ENCODE data around the gene JMJD1C. TPM values are rescaled to one million over a fixed set of nuclear protein-coding genes. Genes with fewer than 3 reads are reported as not detected.

The JMJD1C gene
- total and polyA plus RNA-seq, 10 of the 15 experiments (the other 5 are each of a cell fraction or from before 2014, with no cell fraction given): 31.2 to 83.3 (median 49.5) TPM

DNA sequence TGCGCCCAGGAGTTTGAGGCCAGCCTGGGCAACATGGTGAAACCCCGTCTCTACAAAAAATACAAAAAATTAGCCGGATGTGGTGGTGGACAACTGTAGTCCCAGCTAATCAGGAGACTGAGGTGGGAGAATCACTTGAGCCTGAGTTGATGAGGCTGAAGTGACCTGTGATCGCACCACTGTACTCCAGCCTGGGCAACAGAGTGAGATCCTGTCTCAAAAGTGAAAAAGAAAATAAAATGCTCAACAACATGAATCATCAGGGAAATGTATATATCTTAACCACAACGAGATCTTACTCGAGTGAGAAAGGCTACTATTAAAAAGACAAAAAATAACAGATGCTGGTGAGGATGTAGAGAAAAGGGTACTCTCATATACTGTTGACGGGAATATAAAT lies 72.7 kb downstream of the JMJD1C start:
- WGBS (ENCODE audit: insufficient coverage, insufficient replicate concordance, low lambda C conversion rate, missing lambda C conversion rate): 63% methylated on average over 7 of the region's 7 CpGs
- CTCF ChIA-PET: no interaction called here
- no TSS peak for BruUV-seq (replicated peaks)

More for the DNA sequence above, 72.7 kb downstream of the JMJD1C start:
- in situ Hi-C loops (cut with MboI) (no loop called here), intact Hi-C loops (cut with micrococcal nuclease; ENCODE audit: unreplicated experiment) (no loop called here)
- Histone ChIP-seq H3K9me3 (replicated peaks; ENCODE audit: control insufficient read depth, insufficient read depth, low read length) (peaks cover 4% of the 10 kb centered on the region; the same call in 2 of the 3 replicates), H4K20me1 (ENCODE audit: control insufficient read depth, insufficient read depth) (no peaks in the 10 kb centered on the region), H3K4me2 (ENCODE audit: control insufficient read depth, insufficient read depth) (no peak overlapping the region), H3K27me3 (replicated peaks in 1 of 2; ENCODE audit: control insufficient read depth in 2 of 2, insufficient read depth in 2 of 2, low read length in 1 of 2) (no peaks in the 10 kb centered on the region), H3K27ac (ENCODE audit: control insufficient read depth, insufficient read depth) (no peak overlapping the region), H3K36me3 (ENCODE audit: control insufficient read depth in 2 of 2, insufficient read depth in 2 of 2, low read length in 1 of 2) (no peaks in the 10 kb centered on the region; a peak in 1 of 4 replicates), H3K4me1 (ENCODE audit: control insufficient read depth, insufficient read depth, low read length) (peaks cover 6% of the 10 kb centered on the region; the same call in 1 of the 2 replicates), H3K9ac (ENCODE audit: control insufficient read depth, insufficient read depth, low read length) (no peak overlapping the region), H3K79me2 (ENCODE audit: control insufficient read depth, insufficient read depth, low read length) (peaks cover 25% of the 10 kb centered on the region), H2AFZ (ENCODE audit: control insufficient read depth, low read depth, low read length) (no peak overlapping the region), H3K4me3 (no peak overlapping the region)
- no peak for ATAC-seq
- FAIRE-seq: no peak
- POLR2A ChIA-PET: no interaction called here
- RAD21 ChIA-PET (ENCODE audit: unreplicated experiment): interaction anchor here (1.3 kb wide), 1 partner anchor 12 kb away, joined by 3 read pairs; no protein-coding TSS in a partner anchor
- SMC1A ChIA-PET (ENCODE audit: uncharacterized antibody, unreplicated experiment): no interaction called here
- no peak for TF ChIP-seq JUNB (IDR thresholded peaks at IDR 0.05)
- TF ChIP-seq RAD51 (IDR thresholded peaks at IDR 0.05): no peak
- TF ChIP-seq MXI1 (IDR thresholded peaks at IDR 0.05; ENCODE audit: low read depth, low read length): no peak
- TF ChIP-seq PRDM15 (CRISPR knock-in tag; IDR thresholded peaks at IDR 0.05): no peak
- no peak for TF ChIP-seq GABPA (IDR thresholded peaks at IDR 0.05; ENCODE audit: low read depth)
- TF ChIP-seq RBBP5 (conservative IDR thresholded peaks at IDR 0.05): no peak
- no peak for TF ChIP-seq SUZ12 (IDR thresholded peaks at IDR 0.05; ENCODE audit: unreplicated experiment)
- no peak for DNase-seq (ENCODE audit: low read depth, low spot score)

Data from GM12878 (cell line).